Measurements from ENCODE around the gene PFN4.
"Not testable (repeated sequence)": the region's sequence is repeated elsewhere in the genome, so short reads cannot be mapped to it uniquely, and the experiment has no call there.

The PFN4 gene

GRCh38 chr2:24123195-24123921 lies at the start of gene PFN4, which contains the start of gene FAM228B:
Gene PFN4 (minus strand): TSS chr2:24123334. CDS start chr2:24122535, 799 bp downstream.
Gene FAM228B (plus strand): TSS chr2:24123469. CDS start chr2:24124362, 893 bp downstream.
- peak; percentile 88 for DNase-seq

GRCh38 chr2:24169023-24169422 lies 45.9 kb upstream of the PFN4 start:
- DNase-seq: no peak

GRCh38 chr2:24164416-24164973 lies 41.4 kb upstream of the PFN4 start:
- DNase-seq: no peak

GRCh38 chr2:24163601-24164000 lies 40.5 kb upstream of the PFN4 start:
- DNase-seq: no peak

GRCh38 chr2:24163186-24163585 lies 40.1 kb upstream of the PFN4 start:
- DNase-seq: no peak

GRCh38 chr2:24162494-24162893 lies 39.4 kb upstream of the PFN4 start:
- DNase-seq: no peak

GRCh38 chr2:24160761-24161160 lies 37.6 kb upstream of the PFN4 start:
- DNase-seq: no peak

- no peak for DNase-seq
Measured at GRCh38 chr2:24159708-24160107, 36.6 kb upstream of the PFN4 start.

- DNase-seq: no peak
Measured at GRCh38 chr2:24158131-24158530, 35.0 kb upstream of the PFN4 start.

GRCh38 chr2:24153478-24153877 lies 30.3 kb upstream of the PFN4 start:
- DNase-seq: no peak

- DNase-seq: no peak
Measured at GRCh38 chr2:24152413-24153197, 29.5 kb upstream of the PFN4 start.

GRCh38 chr2:24147364-24147763 lies 24.2 kb upstream of the PFN4 start:
- no peak for DNase-seq

GRCh38 chr2:24140305-24140704 lies 17.2 kb upstream of the PFN4 start:
- not testable (repeated sequence) for DNase-seq

- no peak for DNase-seq
Measured at GRCh38 chr2:24132543-24132942, 9.4 kb upstream of the PFN4 start.

- no peak for DNase-seq
Measured at GRCh38 chr2:24125956-24126355, 2.8 kb upstream of the PFN4 start.

- DNase-seq: peak; percentile 49
Measured at GRCh38 chr2:24123922-24124580, 917 bp upstream of the PFN4 start.

GRCh38 chr2:24122366-24123194 lies 554 bp downstream of the PFN4 start:
- peak; percentile 41 for DNase-seq

- DNase-seq: no peak
Measured at GRCh38 chr2:24121469-24121868, 1.7 kb downstream of the PFN4 start.

GRCh38 chr2:24121066-24121465 lies 2.1 kb downstream of the PFN4 start:
- no peak for DNase-seq

GRCh38 chr2:24117902-24118301 lies 5.2 kb downstream of the PFN4 start:
- no peak for DNase-seq

- DNase-seq: no peak
Measured at GRCh38 chr2:24115057-24115456, 8.1 kb downstream of the PFN4 start.

- DNase-seq: no peak
Measured at GRCh38 chr2:24111407-24111901, 11.7 kb downstream of the PFN4 start.

Measured in NCI-H2227 treated with DMSO at 0.1 percent for 48 hours (cell line).